ENCODE data around the gene SLC35G3. TPM values are rescaled to one million over a fixed set of nuclear protein-coding genes. Genes with fewer than 3 reads are reported as not detected.

The SLC35G3 gene
- polyA plus RNA-seq, 1 of the 3 experiments (the other 2 are of a cell fraction): not detected

GRCh38 chr17:35217107-35217506, 22.9 kb upstream of the SLC35G3 start (continued):
- TF ChIP-seq IRF3 (IDR thresholded peaks at IDR 0.05; ENCODE audit: low read depth, low read length): no peak
- TF ChIP-seq EZH2phosphoT487 (IDR thresholded peaks at IDR 0.05; ENCODE audit: borderline replicate concordance, low read depth): no peak
- TF ChIP-seq TAF1 (IDR thresholded peaks at IDR 0.05; ENCODE audit: borderline replicate concordance, low read depth, low read length): no peak
- no peak for TF ChIP-seq GABPA (IDR thresholded peaks at IDR 0.05; ENCODE audit: low read depth)

GRCh38 chr17:35214631-35215273, 20.6 kb upstream of the SLC35G3 start:
- H3K4me2 ChIP-seq: no peak overlapping the region
- peaks cover 30% of the 10 kb centered on the region for H3K27me3 ChIP-seq (ENCODE audit: insufficient read depth)
- H4K20me1 ChIP-seq (ENCODE audit: insufficient read depth): no peaks in the 10 kb centered on the region
- H3K9me2 ChIP-seq: no peaks in the 10 kb centered on the region
- WGBS (ENCODE audit: low lambda C conversion rate): 4% methylated on average over 5 of the region's 5 CpGs
- H3K36me3 ChIP-seq (replicated peaks in 1 of 2; ENCODE audit: control insufficient read depth in 1 of 2, insufficient read depth in 2 of 2, low read length in 1 of 2): no peaks in the 10 kb centered on the region
- H3K4me3 ChIP-seq (ENCODE audit: low read depth in 2 of 2, low read length in 1 of 2): no peak overlapping the region
- H3K9ac ChIP-seq: no peak overlapping the region
- no peaks in the 10 kb centered on the region for H3K79me2 ChIP-seq (ENCODE audit: insufficient read depth)
- no peaks in the 10 kb centered on the region for H3K9me3 ChIP-seq
- DNase-seq: no peak
- no peaks in the 10 kb centered on the region for H3F3A ChIP-seq (replicated peaks; ENCODE audit: insufficient read depth)
- no peak overlapping the region for H3K27ac ChIP-seq (ENCODE audit: low read depth in 2 of 2, low read length in 1 of 2)
- ChIA-PET POLR2A (no interaction called here), CTCF (no interaction called here)
- no peaks in the 10 kb centered on the region for H3K4me1 ChIP-seq (ENCODE audit: control insufficient read depth in 1 of 2, insufficient read depth in 2 of 2, low read depth in 1 of 2, low read length in 1 of 2)
- no peak for TF ChIP-seq SIN3A (IDR thresholded peaks at IDR 0.05; ENCODE audit: borderline replicate concordance, low read depth, low read length)
- no peak for TF ChIP-seq TCF12 (IDR thresholded peaks at IDR 0.05)
- TF ChIP-seq TAF1 (IDR thresholded peaks at IDR 0.05; ENCODE audit: borderline replicate concordance, low read depth, low read length): no peak
- TF ChIP-seq YY1 (IDR thresholded peaks at IDR 0.05; ENCODE audit: low read depth): no peak
- TF ChIP-seq IRF3 (IDR thresholded peaks at IDR 0.05; ENCODE audit: low read depth, low read length): no peak
- TF ChIP-seq EP300 (IDR thresholded peaks at IDR 0.05; ENCODE audit: borderline replicate concordance in 1 of 2, low read depth in 1 of 2, low read length in 1 of 2): no peak
- no peak for TF ChIP-seq RCOR1 (IDR thresholded peaks at IDR 0.05; ENCODE audit: low read length)
- TF ChIP-seq JUND (IDR thresholded peaks at IDR 0.05): no peak
- no peak for TF ChIP-seq USF1 (IDR thresholded peaks at IDR 0.05; ENCODE audit: borderline replicate concordance, low read depth)
- TF ChIP-seq ELF1 (IDR thresholded peaks at IDR 0.05): no peak
- TF ChIP-seq MXI1 (IDR thresholded peaks at IDR 0.05; ENCODE audit: low read depth, low read length): no peak
- TF ChIP-seq NFIC (IDR thresholded peaks at IDR 0.05; ENCODE audit: borderline replicate concordance): no peak
- TF ChIP-seq TEAD4 (IDR thresholded peaks at IDR 0.05; ENCODE audit: borderline replicate concordance, insufficient read depth): no peak
- TF ChIP-seq RAD21 (IDR thresholded peaks at IDR 0.05; ENCODE audit: low read length): no peak
- TF ChIP-seq FOSL2 (IDR thresholded peaks at IDR 0.05; ENCODE audit: borderline replicate concordance, low read depth): no peak
- TF ChIP-seq MEF2A (IDR thresholded peaks at IDR 0.05; ENCODE audit: borderline replicate concordance, low read depth): no peak
- no peak overlapping the region for H2AFZ ChIP-seq (ENCODE audit: low read depth)
